A549 (cell line): ENCODE measurements around the gene DSTN. TPM values are rescaled to one million over a fixed set of nuclear protein-coding genes. Genes with fewer than 3 reads are reported as not detected.

Source experiments
- ATAC-seq, 2 experiments: fragments of 200-7000 bp in 1 of 2; fragments of >200 bp in 1 of 2; cut with Nextera tagmentation in 1 of 2; cut with Tn5 transposase in 1 of 2; 3 replicates each; pipeline versions ENCODE4 v1.8.0 to v1.9.1; 2018 to 2020; ENCODE audit warnings: mild to moderate bottlenecking in 1 of 2, moderate library complexity in 1 of 2
- CTCF ChIA-PET: fragments of 300-600 bp; sonication (Branson Sonifier 250); formaldehyde crosslinking; extraction: SDS; loops from one replicate; lab custom pipeline; 2021; ENCODE audit warnings: antibody characterized with exemption, inconsistent platforms; lab: Yijun Ruan, JAX
- POLR2A ChIA-PET: fragments of 350-600 bp; formaldehyde crosslinking; extraction: SDS; loops from one replicate; lab custom pipeline; 2021; ENCODE audit warnings: antibody characterized with exemption, inconsistent platforms; lab: Yijun Ruan, JAX
- DNase-seq, 2 experiments: peaks; one replicate each; pipeline versions ENCODE4 v3.0.0 to v3.0.0-alpha.2; 2011 to 2016; ENCODE audit warnings: low read depth in 1 of 2, low spot score in 1 of 2
- FAIRE-seq: peaks from 2 replicates; lab custom pipeline; 2011; peaks lifted over from hg19 to GRCh38; lab: Jason Lieb, UNC
- H3K27ac ChIP-seq, 2 experiments: fragments of >200 bp; sonication (Bioruptor Twin); formaldehyde crosslinking; 3 replicates each; pipeline ENCODE4 v1.5.1; 2016 to 2017
- H3K4me1 ChIP-seq: fragments of >200 bp; sonication (Bioruptor Twin); formaldehyde crosslinking; 3 replicates; pipeline ENCODE4 v1.6.1; 2016
- H3K4me2 ChIP-seq: fragments of >200 bp; sonication (Bioruptor Twin); formaldehyde crosslinking; 3 replicates; pipeline ENCODE4 v1.6.1; 2016
- H3K4me3 ChIP-seq: fragments of >200 bp; sonication (Bioruptor Twin); formaldehyde crosslinking; 3 replicates; pipeline ENCODE4 v1.5.1; 2016
- H3K9me3 ChIP-seq: fragments of >200 bp; sonication (Bioruptor Twin); formaldehyde crosslinking; 3 replicates; pipeline ENCODE4 v1.6.1; 2016
- EP300 ChIP-seq, 2 experiments: fragments of >200 bp; sonication (Bioruptor Twin); formaldehyde crosslinking; IDR thresholded peaks; 2 replicates in 1 of 2; 3 replicates in 1 of 2; pipeline ENCODE4 v1.6.1; 2016 to 2017
- HDAC2 ChIP-seq: fragments of 200-600 bp; sonication (generic); IDR thresholded peaks from 2 replicates; pipeline ENCODE4 v1.6.1; 2016
- NPAS2 ChIP-seq: fragments of 250-450 bp; sonication (Bioruptor Pico); IDR thresholded peaks from 2 replicates; pipeline ENCODE4 v1.8.0; 2022; ENCODE audit warnings: mild to moderate bottlenecking, moderate library complexity, borderline replicate concordance
- POLR2A ChIP-seq: IDR thresholded peaks from 2 replicates; pipeline ENCODE4 v1.6.1; 2012; ENCODE audit warnings: mild to moderate bottlenecking, low read length
- RARB ChIP-seq: fragments of 250-450 bp; sonication (Bioruptor Pico); IDR thresholded peaks from 2 replicates; pipeline ENCODE4 v1.8.0; 2021; ENCODE audit warnings: mild to moderate bottlenecking, moderate library complexity
- RCOR1 ChIP-seq: fragments of 150-350 bp; IDR thresholded peaks from 2 replicates; pipeline ENCODE4 v1.6.1; 2014; ENCODE audit warnings: antibody characterized with exemption, low read length, low read depth
- SMC3 ChIP-seq: fragments of >200 bp; sonication (Bioruptor Twin); formaldehyde crosslinking; IDR thresholded peaks from 3 replicates; pipeline ENCODE4 v1.6.1; 2018; ENCODE audit warnings: inconsistent platforms
- TP53 ChIP-seq: fragments of 250-450 bp; sonication (Bioruptor Pico); IDR thresholded peaks from 2 replicates; pipeline ENCODE4 v1.5.0; 2021; ENCODE audit warnings: mild to moderate bottlenecking, moderate library complexity
- ZC3H11A ChIP-seq: fragments of 450-650 bp; IDR thresholded peaks from 2 replicates; pipeline ENCODE4 v1.6.1; 2014; ENCODE audit warnings: antibody characterized with exemption, mild to moderate bottlenecking
- WGBS: methylation state at CpG from one replicate; pipeline ENCODE4 v1.1.6; 2017; ENCODE audit errors: missing lambda C conversion rate; 5-methylcytosine and 5-hydroxymethylcytosine counted together
- polyA plus RNA-seq, 4 experiments: library from polyadenylated mRNA; depleted of rRNA in 3 of 4; stranded (reverse); fragments of >200 nt; fragmentation: RNase III in 1 of 4; extraction: RNeasy Plus Mini Kit Qiagen cat#74134 plus additional on column Dnase treatment in 1 of 4; gene quantifications; 2 replicates in 3 of 4; 3 replicates in 1 of 4; pipeline ENCODE4 v1.2.3, GENCODE V29; 2011 to 2017
- TF ChIP-seq, protein P1 (sequence below): IDR thresholded peaks from 2 replicates; pipeline ENCODE4 v1.6.1; 2012
- TF ChIP-seq, protein P2 (sequence below): IDR thresholded peaks from 2 replicates; pipeline ENCODE4 v1.6.1; 2012
- TF ChIP-seq, protein P3 (sequence below): fragments of >200 bp; sonication (Bioruptor Twin); formaldehyde crosslinking; IDR thresholded peaks from 3 replicates; pipeline ENCODE4 v1.5.1; 2016
- TF ChIP-seq, protein P4 (sequence below): fragments of >200 bp; sonication (Bioruptor Twin); formaldehyde crosslinking; IDR thresholded peaks from 3 replicates; pipeline ENCODE4 v1.6.1; 2016
- TF ChIP-seq, protein P5 (sequence below): fragments of 250-450 bp; sonication (Bioruptor Pico); IDR thresholded peaks from 2 replicates; pipeline ENCODE4 v1.5.0; 2021; ENCODE audit warnings: mild to moderate bottlenecking, moderate library complexity, borderline replicate concordance
- TF ChIP-seq, protein P6 (sequence below): fragments of 450-650 bp; IDR thresholded peaks from 2 replicates; pipeline ENCODE4 v1.6.1; 2014; ENCODE audit warnings: antibody characterized with exemption

DSTN gene
- polyA plus RNA-seq, 2 of the 4 experiments (the other 2 are of a cell fraction), result 544 to 1,131 TPM

DNA sequence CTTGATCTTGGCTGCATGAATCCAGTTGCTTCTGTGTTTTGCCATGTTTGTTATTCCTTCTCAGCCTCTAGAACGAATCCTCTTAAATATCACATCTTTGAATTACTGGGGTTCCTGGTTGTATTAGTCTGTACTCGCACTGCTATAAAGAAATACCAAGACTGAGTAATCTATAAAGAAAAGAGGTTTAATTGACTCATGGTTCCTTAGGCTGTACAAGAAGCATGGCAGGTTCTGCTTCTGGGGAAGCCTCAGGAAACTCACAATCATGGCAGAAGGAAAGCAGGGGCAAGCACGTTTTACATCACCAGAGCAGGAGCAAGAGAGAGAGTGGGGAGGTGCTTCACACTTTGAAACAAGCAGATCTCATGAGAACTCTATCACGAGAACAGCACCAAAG lies 20.7 kb upstream of the DSTN start (continued):
- TF ChIP-seq, protein P1, sequence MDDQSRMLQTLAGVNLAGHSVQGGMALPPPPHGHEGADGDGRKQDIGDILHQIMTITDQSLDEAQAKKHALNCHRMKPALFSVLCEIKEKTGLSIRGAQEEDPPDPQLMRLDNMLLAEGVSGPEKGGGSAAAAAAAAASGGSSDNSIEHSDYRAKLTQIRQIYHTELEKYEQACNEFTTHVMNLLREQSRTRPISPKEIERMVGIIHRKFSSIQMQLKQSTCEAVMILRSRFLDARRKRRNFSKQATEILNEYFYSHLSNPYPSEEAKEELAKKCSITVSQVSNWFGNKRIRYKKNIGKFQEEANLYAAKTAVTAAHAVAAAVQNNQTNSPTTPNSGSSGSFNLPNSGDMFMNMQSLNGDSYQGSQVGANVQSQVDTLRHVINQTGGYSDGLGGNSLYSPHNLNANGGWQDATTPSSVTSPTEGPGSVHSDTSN, result no peak

DNA sequence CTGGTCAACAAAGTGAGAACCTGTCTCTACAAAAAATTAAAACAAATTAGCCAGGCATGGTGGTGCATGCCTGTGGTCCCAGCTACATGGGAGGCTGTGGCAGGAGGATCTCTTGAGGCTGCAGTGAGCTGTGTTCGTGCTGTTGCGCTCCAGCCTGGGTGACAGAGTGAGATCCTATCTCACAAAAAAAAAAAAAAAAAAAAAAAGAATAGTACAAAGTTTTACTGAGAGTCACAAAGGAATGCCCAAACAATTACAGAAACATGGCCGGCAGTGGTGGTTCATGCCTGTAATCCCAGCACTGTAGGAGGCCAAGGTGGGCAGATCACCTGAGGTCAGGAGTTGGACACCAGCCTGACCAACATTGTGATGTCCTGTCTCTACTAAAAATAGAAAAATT lies 14.8 kb upstream of the DSTN start:
- no peak for TF ChIP-seq ZC3H11A
- TF ChIP-seq, protein P2, sequence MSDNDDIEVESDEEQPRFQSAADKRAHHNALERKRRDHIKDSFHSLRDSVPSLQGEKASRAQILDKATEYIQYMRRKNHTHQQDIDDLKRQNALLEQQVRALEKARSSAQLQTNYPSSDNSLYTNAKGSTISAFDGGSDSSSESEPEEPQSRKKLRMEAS, result no peak
- TF ChIP-seq TP53 (CRISPR knock-in tag), result no peak
- TF ChIP-seq, protein P3, sequence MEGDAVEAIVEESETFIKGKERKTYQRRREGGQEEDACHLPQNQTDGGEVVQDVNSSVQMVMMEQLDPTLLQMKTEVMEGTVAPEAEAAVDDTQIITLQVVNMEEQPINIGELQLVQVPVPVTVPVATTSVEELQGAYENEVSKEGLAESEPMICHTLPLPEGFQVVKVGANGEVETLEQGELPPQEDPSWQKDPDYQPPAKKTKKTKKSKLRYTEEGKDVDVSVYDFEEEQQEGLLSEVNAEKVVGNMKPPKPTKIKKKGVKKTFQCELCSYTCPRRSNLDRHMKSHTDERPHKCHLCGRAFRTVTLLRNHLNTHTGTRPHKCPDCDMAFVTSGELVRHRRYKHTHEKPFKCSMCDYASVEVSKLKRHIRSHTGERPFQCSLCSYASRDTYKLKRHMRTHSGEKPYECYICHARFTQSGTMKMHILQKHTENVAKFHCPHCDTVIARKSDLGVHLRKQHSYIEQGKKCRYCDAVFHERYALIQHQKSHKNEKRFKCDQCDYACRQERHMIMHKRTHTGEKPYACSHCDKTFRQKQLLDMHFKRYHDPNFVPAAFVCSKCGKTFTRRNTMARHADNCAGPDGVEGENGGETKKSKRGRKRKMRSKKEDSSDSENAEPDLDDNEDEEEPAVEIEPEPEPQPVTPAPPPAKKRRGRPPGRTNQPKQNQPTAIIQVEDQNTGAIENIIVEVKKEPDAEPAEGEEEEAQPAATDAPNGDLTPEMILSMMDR, result no peak
- TF ChIP-seq, protein P4, sequence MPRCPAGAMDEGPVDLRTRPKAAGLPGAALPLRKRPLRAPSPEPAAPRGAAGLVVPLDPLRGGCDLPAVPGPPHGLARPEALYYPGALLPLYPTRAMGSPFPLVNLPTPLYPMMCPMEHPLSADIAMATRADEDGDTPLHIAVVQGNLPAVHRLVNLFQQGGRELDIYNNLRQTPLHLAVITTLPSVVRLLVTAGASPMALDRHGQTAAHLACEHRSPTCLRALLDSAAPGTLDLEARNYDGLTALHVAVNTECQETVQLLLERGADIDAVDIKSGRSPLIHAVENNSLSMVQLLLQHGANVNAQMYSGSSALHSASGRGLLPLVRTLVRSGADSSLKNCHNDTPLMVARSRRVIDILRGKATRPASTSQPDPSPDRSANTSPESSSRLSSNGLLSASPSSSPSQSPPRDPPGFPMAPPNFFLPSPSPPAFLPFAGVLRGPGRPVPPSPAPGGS, result no peak
- no peak for TF ChIP-seq EP300 (IDR thresholded peaks at IDR 0.05)
- ChIA-PET POLR2A (no interaction called here), CTCF (no interaction called here)
- no peak for DNase-seq
- no peak for ATAC-seq
- no peaks in the 10 kb centered on the region for H3K9me3 ChIP-seq
- 98% methylated on average over 3 of the region's 3 CpGs for WGBS
- no peak overlapping the region for H3K4me2 ChIP-seq
- no peak for FAIRE-seq
- peak overlapping the region in 1 of 2 experiments; percentile 27; a peak in 3 of 6 replicates for H3K27ac ChIP-seq
- no peak overlapping the region for H3K4me3 ChIP-seq
- H3K4me1 ChIP-seq, result peaks cover 42% of the 10 kb centered on the region

DNA sequence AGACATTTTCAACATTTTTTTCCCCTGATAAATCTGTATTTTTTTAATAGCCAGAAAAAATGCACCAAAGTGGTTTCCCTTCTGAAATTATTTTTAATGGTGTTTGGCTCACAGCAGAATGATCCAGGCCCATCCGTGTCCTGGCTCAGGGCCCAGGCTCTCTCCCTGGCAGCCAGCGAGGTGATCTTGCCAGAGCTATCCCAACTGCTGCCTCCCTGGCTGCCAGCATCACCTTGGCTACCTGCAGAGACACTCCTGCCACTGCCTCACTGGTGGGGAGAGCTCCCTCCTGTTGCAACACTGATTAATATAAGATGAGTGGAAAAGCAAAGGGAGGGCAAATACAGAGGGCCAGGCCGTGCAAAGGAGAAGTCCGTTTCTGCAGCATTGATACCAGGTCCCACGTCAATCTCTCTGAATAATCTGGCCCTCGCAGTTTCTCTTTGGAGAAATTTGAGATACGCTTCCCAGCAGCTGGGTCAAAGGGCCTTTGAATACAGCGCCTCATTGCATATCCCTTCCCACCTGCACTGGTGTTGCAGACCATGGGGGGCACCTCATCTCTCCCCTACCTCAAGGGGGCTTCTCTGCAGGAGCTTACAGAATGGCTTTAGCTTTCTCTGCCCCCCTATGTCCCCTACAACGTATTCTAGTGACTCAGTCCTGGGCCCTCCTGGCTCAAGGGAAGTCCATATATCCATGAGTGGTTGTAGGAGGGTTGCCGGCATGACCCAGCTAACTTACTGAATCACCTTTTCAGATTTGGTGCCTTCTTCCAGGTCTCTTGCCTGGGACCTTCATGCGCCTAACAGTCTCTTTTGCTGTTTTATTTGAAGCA lies 12.8 kb upstream of the DSTN start:
- 12% methylated on average over 11 of the region's 11 CpGs for WGBS
- Histone ChIP-seq H3K4me1 (peaks cover 51% of the 10 kb centered on the region), H3K9me3 (no peaks in the 10 kb centered on the region), H3K4me3 (peak overlapping the region; percentile 26), H3K27ac (peak overlapping the region; percentile 89 to 96), H3K4me2 (peak overlapping the region; percentile 92)
- peak; percentile 32 to 45 for ATAC-seq
- no peak for FAIRE-seq
- POLR2A ChIA-PET, result interaction anchor here (0.5 to 4.9 kb wide), 8 partner anchors 8 to 51 kb away, joined by 3 to 127 read pairs (median 6); partner anchors contain the start of genes BFSP1 and DSTN
- DNase-seq, result no peak
- CTCF ChIA-PET, result interaction anchor here (0.5 to 3.7 kb wide), 20 partner anchors 10 to 126 kb away, joined by 3 to 30 read pairs (median 3); partner anchors contain the start of genes BFSP1 and DSTN
- TF ChIP-seq, protein P5, sequence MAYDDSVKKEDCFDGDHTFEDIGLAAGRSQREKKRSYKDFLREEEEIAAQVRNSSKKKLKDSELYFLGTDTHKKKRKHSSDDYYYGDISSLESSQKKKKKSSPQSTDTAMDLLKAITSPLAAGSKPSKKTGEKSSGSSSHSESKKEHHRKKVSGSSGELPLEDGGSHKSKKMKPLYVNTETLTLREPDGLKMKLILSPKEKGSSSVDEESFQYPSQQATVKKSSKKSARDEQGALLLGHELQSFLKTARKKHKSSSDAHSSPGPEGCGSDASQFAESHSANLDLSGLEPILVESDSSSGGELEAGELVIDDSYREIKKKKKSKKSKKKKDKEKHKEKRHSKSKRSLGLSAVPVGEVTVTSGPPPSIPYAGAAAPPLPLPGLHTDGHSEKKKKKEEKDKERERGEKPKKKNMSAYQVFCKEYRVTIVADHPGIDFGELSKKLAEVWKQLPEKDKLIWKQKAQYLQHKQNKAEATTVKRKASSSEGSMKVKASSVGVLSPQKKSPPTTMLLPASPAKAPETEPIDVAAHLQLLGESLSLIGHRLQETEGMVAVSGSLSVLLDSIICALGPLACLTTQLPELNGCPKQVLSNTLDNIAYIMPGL (CRISPR knock-in tag), result no peak
- TF ChIP-seq, protein P2, result peak; percentile 10; the same call in 1 of the 2 replicates
- TF ChIP-seq HDAC2 (no peak), SMC3 (peak; percentile 17; the same call in 1 of the 3 replicates), RARB (no peak), RCOR1 (no peak), NPAS2 (CRISPR knock-in tag) (no peak), POLR2A (no peak; the same call in 1 of the 2 replicates)
- TF ChIP-seq, protein P6, sequence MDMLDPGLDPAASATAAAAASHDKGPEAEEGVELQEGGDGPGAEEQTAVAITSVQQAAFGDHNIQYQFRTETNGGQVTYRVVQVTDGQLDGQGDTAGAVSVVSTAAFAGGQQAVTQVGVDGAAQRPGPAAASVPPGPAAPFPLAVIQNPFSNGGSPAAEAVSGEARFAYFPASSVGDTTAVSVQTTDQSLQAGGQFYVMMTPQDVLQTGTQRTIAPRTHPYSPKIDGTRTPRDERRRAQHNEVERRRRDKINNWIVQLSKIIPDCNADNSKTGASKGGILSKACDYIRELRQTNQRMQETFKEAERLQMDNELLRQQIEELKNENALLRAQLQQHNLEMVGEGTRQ, result no peak
